ENCODE results near the gene DUSP5.
"Not testable (repeated sequence)": the region's sequence is repeated elsewhere in the genome, so short reads cannot be mapped to it uniquely, and the experiment has no call there.

The DUSP5 gene

GRCh38 chr10:110523736-110524135 lies 26.0 kb downstream of the DUSP5 start:
- no peaks in the 10 kb centered on the region for H3K36me3 ChIP-seq (ENCODE audit: insufficient read depth, low read length)

DNA sequence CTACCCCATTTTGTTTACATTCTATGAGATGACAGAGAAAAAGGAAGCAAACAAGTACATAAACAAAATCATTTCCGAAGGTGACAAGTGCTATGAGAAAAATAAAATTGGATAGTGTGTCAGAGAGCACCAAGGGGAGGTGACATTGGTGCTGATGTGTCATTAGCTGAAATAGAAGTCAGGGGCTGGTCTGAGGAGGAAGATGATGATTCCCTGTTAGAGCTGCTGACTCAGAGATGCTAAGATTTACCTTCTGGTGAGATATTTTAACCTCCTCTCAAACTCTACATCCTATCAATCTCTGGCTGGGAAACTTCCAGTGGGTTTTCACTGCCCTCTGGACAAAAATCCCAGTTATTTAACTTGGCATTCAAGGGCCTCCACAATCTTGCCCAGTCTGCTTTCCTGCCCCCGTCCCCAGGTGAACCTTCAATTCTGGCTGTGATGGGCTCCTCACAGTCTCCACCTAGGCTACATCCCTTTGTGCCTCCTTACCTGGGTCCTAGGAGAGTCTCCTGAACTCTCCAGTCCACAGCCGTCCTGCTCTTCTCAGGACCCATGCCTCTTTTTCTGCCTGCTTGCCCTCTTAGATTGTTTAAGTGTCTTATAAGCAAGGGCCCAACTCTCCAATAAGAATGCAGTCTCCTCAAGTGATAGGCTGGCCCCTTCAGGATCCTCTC lies 26.6 kb downstream of the DUSP5 start:
- Histone ChIP-seq H3K27ac (ENCODE audit: low read depth, low read length) (peak overlapping the region; percentile 10; the same call in 1 of the 2 replicates), H3K4me1 (ENCODE audit: control insufficient read depth, insufficient read depth, low read length, unreplicated experiment) (peaks cover 58% of the 10 kb centered on the region), H3K4me3 (ENCODE audit: low read depth, low read length) (no peak overlapping the region), H2AFZ (ENCODE audit: low read length, unreplicated experiment) (no peak overlapping the region), H3K36me3 (ENCODE audit: insufficient read depth, low read length) (no peaks in the 10 kb centered on the region), H3K79me2 (ENCODE audit: control insufficient read depth, insufficient read depth, low read length, unreplicated experiment) (no peaks in the 10 kb centered on the region), H3K27me3 (ENCODE audit: insufficient read depth, low read length) (no peaks in the 10 kb centered on the region)

More at GRCh38 chr10:110523736-110524135, 26.0 kb downstream of the DUSP5 start:
- no peak overlapping the region for H3K27ac ChIP-seq (ENCODE audit: low read depth, low read length)
- H3K27me3 ChIP-seq (ENCODE audit: insufficient read depth, low read length): no peaks in the 10 kb centered on the region
- peaks cover 52% of the 10 kb centered on the region for H3K4me1 ChIP-seq (ENCODE audit: control insufficient read depth, insufficient read depth, low read length, unreplicated experiment)
- H3K79me2 ChIP-seq (ENCODE audit: control insufficient read depth, insufficient read depth, low read length, unreplicated experiment): no peaks in the 10 kb centered on the region
- H3K4me3 ChIP-seq (ENCODE audit: low read depth, low read length): no peak overlapping the region
- no peak overlapping the region for H2AFZ ChIP-seq (ENCODE audit: low read length, unreplicated experiment)

DNA sequence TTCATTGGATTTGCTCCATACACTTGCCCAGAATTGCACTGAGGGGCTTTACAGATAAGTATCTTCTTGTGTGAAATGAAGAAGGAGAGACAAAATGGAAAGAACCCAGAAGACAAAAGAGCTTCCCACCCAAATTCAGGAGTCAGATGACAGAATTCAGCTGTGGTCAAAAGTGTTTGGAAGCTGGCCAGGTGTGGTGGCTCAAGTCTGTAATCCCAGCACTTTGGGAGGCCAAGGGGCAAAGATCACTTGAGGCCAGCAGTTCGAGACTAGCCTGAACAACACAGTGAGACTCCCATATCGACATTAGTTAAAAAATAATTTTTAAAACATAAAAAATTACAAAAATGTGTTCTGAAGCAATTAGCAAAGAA lies 27.1 kb downstream of the DUSP5 start:
- no peaks in the 10 kb centered on the region for H3K27me3 ChIP-seq (ENCODE audit: insufficient read depth, low read length)
- no peaks in the 10 kb centered on the region for H3K79me2 ChIP-seq (ENCODE audit: control insufficient read depth, insufficient read depth, low read length, unreplicated experiment)
- H2AFZ ChIP-seq (ENCODE audit: low read length, unreplicated experiment): no peak overlapping the region
- H3K4me1 ChIP-seq (ENCODE audit: control insufficient read depth, insufficient read depth, low read length, unreplicated experiment): peaks cover 63% of the 10 kb centered on the region
- H3K27ac ChIP-seq (ENCODE audit: low read depth, low read length): peak overlapping the region; percentile 65; the same call in 1 of the 2 replicates
- no peak overlapping the region for H3K4me3 ChIP-seq (ENCODE audit: low read depth, low read length)
- no peaks in the 10 kb centered on the region for H3K36me3 ChIP-seq (ENCODE audit: insufficient read depth, low read length)

GRCh38 chr10:110525349-110526260 lies 27.9 kb downstream of the DUSP5 start:
- no peak overlapping the region for H3K4me3 ChIP-seq (ENCODE audit: low read depth, low read length)
- H2AFZ ChIP-seq (ENCODE audit: low read length, unreplicated experiment): peak overlapping the region; percentile 10
- H3K27ac ChIP-seq (ENCODE audit: low read depth, low read length): peak overlapping the region; percentile 65
- H3K36me3 ChIP-seq (ENCODE audit: insufficient read depth, low read length): no peaks in the 10 kb centered on the region
- no peaks in the 10 kb centered on the region for H3K79me2 ChIP-seq (ENCODE audit: control insufficient read depth, insufficient read depth, low read length, unreplicated experiment)
- peaks cover 66% of the 10 kb centered on the region for H3K4me1 ChIP-seq (ENCODE audit: control insufficient read depth, insufficient read depth, low read length, unreplicated experiment)
- H3K27me3 ChIP-seq (ENCODE audit: insufficient read depth, low read length): no peaks in the 10 kb centered on the region

DNA sequence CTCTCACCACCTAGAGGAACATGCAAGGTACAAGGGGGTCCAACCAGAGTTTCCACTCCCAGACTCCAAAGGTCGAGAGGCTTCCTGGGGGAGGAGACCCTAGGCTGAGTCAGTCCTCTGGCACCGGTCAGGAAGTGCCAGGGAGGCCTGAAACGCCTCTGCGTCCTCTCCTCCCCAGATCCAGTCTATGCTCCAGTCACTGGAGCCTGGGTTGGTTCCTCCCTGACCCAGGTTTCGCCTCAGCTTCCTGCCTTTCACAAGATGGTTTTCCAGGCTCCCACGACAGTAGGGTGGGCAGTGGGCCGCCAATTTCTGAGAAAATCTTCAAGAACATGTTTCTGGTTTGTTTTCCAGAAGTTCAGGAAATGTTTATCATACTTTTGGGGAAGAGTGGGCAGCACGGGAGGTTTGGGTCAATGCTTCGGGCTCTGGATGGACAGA lies 30.0 kb downstream of the DUSP5 start:
- Histone ChIP-seq H3K36me3 (ENCODE audit: insufficient read depth, low read length) (no peaks in the 10 kb centered on the region), H3K4me3 (ENCODE audit: low read depth, low read length) (no peak overlapping the region), H3K27ac (ENCODE audit: low read depth, low read length) (peak overlapping the region; percentile 84), H3K4me1 (ENCODE audit: control insufficient read depth, insufficient read depth, low read length, unreplicated experiment) (peaks cover 62% of the 10 kb centered on the region), H3K79me2 (ENCODE audit: control insufficient read depth, insufficient read depth, low read length, unreplicated experiment) (no peaks in the 10 kb centered on the region), H2AFZ (ENCODE audit: low read length, unreplicated experiment) (peak overlapping the region; percentile 7), H3K27me3 (ENCODE audit: insufficient read depth, low read length) (no peaks in the 10 kb centered on the region)

DNA sequence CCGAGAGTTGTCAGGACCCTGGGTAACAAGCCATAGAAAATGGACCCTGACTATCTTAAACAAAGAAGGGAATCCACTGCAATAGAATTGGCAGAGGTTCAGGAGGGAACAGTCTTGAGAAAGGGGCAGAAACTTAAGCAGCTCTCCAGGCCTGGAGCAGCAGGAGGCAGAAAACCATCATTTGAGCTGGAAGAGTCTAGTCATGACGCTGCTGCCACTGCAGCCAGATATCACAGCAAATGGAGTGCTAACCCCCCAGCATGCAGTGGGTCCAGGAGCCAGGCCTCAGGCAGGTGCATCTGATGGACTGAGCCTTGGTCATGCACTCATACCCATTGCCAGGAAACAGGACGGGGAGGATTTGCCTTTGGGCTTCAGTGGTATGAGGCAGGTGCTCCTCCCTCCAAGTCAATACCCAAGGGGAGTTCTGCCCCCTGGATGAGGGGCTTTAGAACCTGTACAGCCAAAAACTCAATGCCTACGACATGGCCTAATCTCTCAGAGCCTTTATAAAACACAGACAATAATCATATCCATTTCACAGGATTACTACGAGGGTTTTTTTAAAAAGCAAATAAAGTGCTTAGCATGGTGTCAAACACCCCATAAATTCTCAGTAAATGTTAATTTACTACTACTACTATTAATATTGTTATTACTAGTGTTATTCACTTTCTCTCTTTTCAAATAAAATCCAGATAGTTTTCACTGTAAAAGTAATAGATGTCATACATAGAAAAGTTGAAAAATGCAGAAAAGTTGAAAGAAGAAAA lies 30.7 kb downstream of the DUSP5 start:
- Histone ChIP-seq H3K4me3 (ENCODE audit: low read depth, low read length) (no peak overlapping the region), H3K36me3 (ENCODE audit: insufficient read depth, low read length) (no peaks in the 10 kb centered on the region), H3K27ac (ENCODE audit: low read depth, low read length) (peak overlapping the region; percentile 84), H3K4me1 (ENCODE audit: control insufficient read depth, insufficient read depth, low read length, unreplicated experiment) (peaks cover 63% of the 10 kb centered on the region), H3K79me2 (ENCODE audit: control insufficient read depth, insufficient read depth, low read length, unreplicated experiment) (no peaks in the 10 kb centered on the region), H3K27me3 (ENCODE audit: insufficient read depth, low read length) (no peaks in the 10 kb centered on the region), H2AFZ (ENCODE audit: low read length, unreplicated experiment) (no peak overlapping the region)

DNA sequence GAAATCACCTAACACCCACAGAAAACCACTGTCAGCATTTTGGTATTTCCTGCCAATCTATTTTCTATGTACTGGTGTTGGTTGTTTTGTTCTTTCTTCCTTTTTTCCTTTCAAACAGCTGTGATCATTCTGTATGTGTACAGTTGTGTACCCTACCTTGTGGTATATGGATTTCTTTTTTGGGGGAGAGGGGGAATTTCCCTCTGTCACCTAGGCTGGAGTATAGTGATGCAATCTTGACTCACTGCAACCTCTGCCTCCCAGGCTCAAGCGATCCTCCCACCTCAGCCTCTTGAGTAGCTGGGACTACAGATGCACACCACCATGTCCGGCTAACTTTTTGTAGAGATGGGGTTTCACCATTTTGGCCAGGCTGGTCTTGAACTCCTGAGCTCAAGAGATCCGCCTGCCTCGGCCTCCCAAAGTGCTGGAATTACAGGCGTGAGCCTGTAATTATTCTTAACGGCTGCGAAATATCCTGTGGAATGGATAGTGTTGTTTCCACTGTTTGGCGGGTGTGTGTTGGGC lies 31.4 kb downstream of the DUSP5 start:
- H2AFZ ChIP-seq (ENCODE audit: low read length, unreplicated experiment); H3K4me3 ChIP-seq (ENCODE audit: low read depth, low read length); H3K36me3 ChIP-seq (ENCODE audit: insufficient read depth, low read length); H3K27me3 ChIP-seq (ENCODE audit: insufficient read depth, low read length); H3K79me2 ChIP-seq (ENCODE audit: control insufficient read depth, insufficient read depth, low read length, unreplicated experiment): not testable (repeated sequence)
- Histone ChIP-seq H3K27ac (ENCODE audit: low read depth, low read length) (peak overlapping the region; percentile 84), H3K4me1 (ENCODE audit: control insufficient read depth, insufficient read depth, low read length, unreplicated experiment) (peaks cover 61% of the 10 kb centered on the region)

- Histone ChIP-seq H2AFZ (ENCODE audit: low read length, unreplicated experiment) (no peak overlapping the region), H3K27ac (ENCODE audit: low read depth, low read length) (peak overlapping the region; percentile 84), H3K36me3 (ENCODE audit: insufficient read depth, low read length) (no peaks in the 10 kb centered on the region), H3K4me3 (ENCODE audit: low read depth, low read length) (peak overlapping the region; percentile 27; the same call in 1 of the 2 replicates), H3K79me2 (ENCODE audit: control insufficient read depth, insufficient read depth, low read length, unreplicated experiment) (no peaks in the 10 kb centered on the region), H3K4me1 (ENCODE audit: control insufficient read depth, insufficient read depth, low read length, unreplicated experiment) (peaks cover 56% of the 10 kb centered on the region), H3K27me3 (ENCODE audit: insufficient read depth, low read length) (no peaks in the 10 kb centered on the region)
These were observed 31.9 kb downstream of the DUSP5 start for GRCh38 chr10:110529596-110530011.

- H3K36me3 ChIP-seq (ENCODE audit: insufficient read depth, low read length): no peaks in the 10 kb centered on the region
- peak overlapping the region; percentile 64 for H2AFZ ChIP-seq (ENCODE audit: low read length, unreplicated experiment)
- H3K79me2 ChIP-seq (ENCODE audit: control insufficient read depth, insufficient read depth, low read length, unreplicated experiment): no peaks in the 10 kb centered on the region
- peak overlapping the region; percentile 64 for H3K4me3 ChIP-seq (ENCODE audit: low read depth, low read length)
- H3K4me1 ChIP-seq (ENCODE audit: control insufficient read depth, insufficient read depth, low read length, unreplicated experiment): peaks cover 50% of the 10 kb centered on the region
- no peaks in the 10 kb centered on the region for H3K27me3 ChIP-seq (ENCODE audit: insufficient read depth, low read length)
- H3K27ac ChIP-seq (ENCODE audit: low read depth, low read length): peak overlapping the region; percentile 84
These were observed 32.6 kb downstream of the DUSP5 start for GRCh38 chr10:110530131-110530831.

GRCh38 chr10:110531687-110532086 lies 34.0 kb downstream of the DUSP5 start:
- H2AFZ ChIP-seq (ENCODE audit: low read length, unreplicated experiment): no peak overlapping the region
- no peaks in the 10 kb centered on the region for H3K36me3 ChIP-seq (ENCODE audit: insufficient read depth, low read length)
- no peak overlapping the region for H3K27ac ChIP-seq (ENCODE audit: low read depth, low read length)
- peaks cover 51% of the 10 kb centered on the region for H3K4me1 ChIP-seq (ENCODE audit: control insufficient read depth, insufficient read depth, low read length, unreplicated experiment)
- H3K4me3 ChIP-seq (ENCODE audit: low read depth, low read length): no peak overlapping the region
- H3K79me2 ChIP-seq (ENCODE audit: control insufficient read depth, insufficient read depth, low read length, unreplicated experiment): no peaks in the 10 kb centered on the region
- H3K27me3 ChIP-seq (ENCODE audit: insufficient read depth, low read length): no peaks in the 10 kb centered on the region

All from ACC112 (cell line).